ENCODE results near the gene STIM1. TPM values are rescaled to one million over a fixed set of nuclear protein-coding genes. Genes with fewer than 3 reads are reported as not detected.

The STIM1 gene
- total RNA-seq, 3 donors from 2014 or later = 56.1 to 74.8 (median 72.5) TPM

GRCh38 chr11:3822312-3822711 is 33.2 kb upstream of the STIM1 start:
- ATAC-seq (no peak), DNase-seq (no peak)
- intact Hi-C loops (cut with DNase I, micrococcal nuclease) = no loop called here
- Histone ChIP-seq H3K9me3 (no peaks in the 10 kb centered on the region), H3K36me3 (ENCODE audit: low read depth) (no peaks in the 10 kb centered on the region), H3K4me3 (no peak overlapping the region), H3K4me1 (ENCODE audit: low read depth) (no peaks in the 10 kb centered on the region)
- no peak for TF ChIP-seq CTCF (IDR thresholded peaks at IDR 0.05)

GRCh38 chr11:3823303-3823702 is 32.2 kb upstream of the STIM1 start:
- intact Hi-C loops (cut with DNase I, micrococcal nuclease) = no loop called here
- ATAC-seq (peak; percentile 20), DNase-seq (peak in 1 of 3 donors; percentile 25)
- no peaks in the 10 kb centered on the region for H3K9me3 ChIP-seq
- no peak for TF ChIP-seq CTCF (IDR thresholded peaks at IDR 0.05)
- H3K4me1 ChIP-seq (ENCODE audit: low read depth) = no peaks in the 10 kb centered on the region
- no peaks in the 10 kb centered on the region for H3K36me3 ChIP-seq (ENCODE audit: low read depth)
- H3K4me3 ChIP-seq = no peak overlapping the region

- ATAC-seq (no peak), DNase-seq (no peak)
- TF ChIP-seq CTCF (IDR thresholded peaks at IDR 0.05) = no peak
- Histone ChIP-seq H3K4me1 (ENCODE audit: low read depth) (no peaks in the 10 kb centered on the region), H3K4me3 (no peak overlapping the region), H3K36me3 (ENCODE audit: low read depth) (no peaks in the 10 kb centered on the region), H3K9me3 (no peaks in the 10 kb centered on the region)
- intact Hi-C loops (cut with DNase I, micrococcal nuclease) = no loop called here
Measured at GRCh38 chr11:3823762-3824506, 31.5 kb upstream of the STIM1 start.

- intact Hi-C loops (cut with DNase I, micrococcal nuclease) = no loop called here
- Histone ChIP-seq H3K9me3 (no peaks in the 10 kb centered on the region), H3K4me3 (no peak overlapping the region), H3K36me3 (ENCODE audit: low read depth) (no peaks in the 10 kb centered on the region), H3K4me1 (ENCODE audit: low read depth) (no peaks in the 10 kb centered on the region)
- peak; percentile 73 to 77 (median 77) for DNase-seq
- ATAC-seq = peak; percentile 84
- TF ChIP-seq CTCF (IDR thresholded peaks at IDR 0.05) = peak; percentile 43
Measured at GRCh38 chr11:3824714-3825472, 30.6 kb upstream of the STIM1 start.

- Histone ChIP-seq H3K4me1 (ENCODE audit: low read depth) (no peaks in the 10 kb centered on the region), H3K9me3 (no peaks in the 10 kb centered on the region), H3K4me3 (no peak overlapping the region), H3K36me3 (ENCODE audit: low read depth) (no peaks in the 10 kb centered on the region)
- no peak for ATAC-seq
- intact Hi-C loops (cut with DNase I, micrococcal nuclease) = no loop called here
- DNase-seq = no peak
- TF ChIP-seq CTCF (IDR thresholded peaks at IDR 0.05) = no peak
Measured at GRCh38 chr11:3825473-3826154, 29.9 kb upstream of the STIM1 start.

Measured in mucosa of descending colon (tissue), 3 donors.